UCSD-AML1 (cell line): ENCODE measurements around the gene LMX1B.

Experiments
- DNase-seq: peaks from one replicate; lab custom pipeline; 2025; ENCODE audit not compliant: unreplicated experiment; lab: John Stamatoyannopoulos, UW

The LMX1B gene

DNA sequence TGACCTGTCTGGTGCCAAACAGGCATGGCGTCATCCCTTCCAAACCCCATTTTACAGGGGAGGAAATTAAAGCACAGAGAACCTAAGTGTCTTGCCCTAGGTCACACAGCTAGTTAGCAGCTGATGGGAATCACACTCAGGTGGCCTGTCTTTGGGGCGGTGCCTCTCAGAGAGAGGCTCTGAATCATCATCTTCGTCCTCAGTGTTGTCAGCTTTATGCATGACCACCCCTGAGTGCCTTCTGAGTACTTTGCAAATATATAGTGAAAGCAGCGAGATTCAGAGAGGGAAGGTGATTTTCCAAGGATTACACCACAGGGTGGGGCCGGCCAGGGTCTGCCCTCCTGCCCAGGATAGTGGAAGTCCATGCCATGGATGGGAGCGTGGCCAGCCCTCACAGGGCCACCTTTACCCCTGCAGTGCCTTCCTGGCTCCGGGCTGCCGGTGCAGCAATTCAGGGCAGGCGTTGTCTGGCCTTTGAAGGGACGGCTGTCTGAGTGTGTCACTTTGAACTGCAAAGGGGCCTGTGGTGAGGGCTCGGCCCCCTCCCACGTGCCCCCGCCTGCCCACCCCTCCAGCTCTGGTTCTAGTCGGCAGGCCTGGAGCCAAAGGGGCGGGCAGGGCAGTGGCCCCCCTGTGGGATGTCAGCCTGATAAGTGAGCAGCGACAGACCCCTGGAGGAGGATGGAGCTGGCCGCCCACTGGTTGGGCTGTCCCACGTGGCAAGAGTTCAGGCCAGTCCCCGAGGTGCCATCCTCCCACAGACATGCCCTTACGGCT is 16.9 kb downstream of the LMX1B start:
- no peak for DNase-seq

DNA sequence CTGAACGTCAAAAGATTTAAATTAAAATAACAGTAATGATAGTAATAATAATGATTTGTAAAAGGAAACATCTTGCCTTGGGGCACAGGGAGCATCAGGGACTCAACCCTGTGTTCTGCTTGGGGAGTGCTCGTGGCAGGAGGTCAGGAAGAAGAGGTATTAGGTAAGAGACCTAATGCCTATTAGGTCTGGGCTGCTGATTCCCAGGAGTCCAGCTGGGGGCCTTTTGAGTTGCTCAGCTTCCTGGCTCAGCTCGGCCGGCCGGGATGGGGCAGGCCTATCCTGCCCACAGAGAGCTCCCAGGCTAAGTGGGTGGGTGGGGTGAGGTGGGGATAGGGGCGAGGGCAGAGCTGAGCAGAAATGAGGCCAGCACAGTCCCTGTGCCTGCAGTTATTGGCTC is 17.5 kb downstream of the LMX1B start:
- no peak for DNase-seq

DNA sequence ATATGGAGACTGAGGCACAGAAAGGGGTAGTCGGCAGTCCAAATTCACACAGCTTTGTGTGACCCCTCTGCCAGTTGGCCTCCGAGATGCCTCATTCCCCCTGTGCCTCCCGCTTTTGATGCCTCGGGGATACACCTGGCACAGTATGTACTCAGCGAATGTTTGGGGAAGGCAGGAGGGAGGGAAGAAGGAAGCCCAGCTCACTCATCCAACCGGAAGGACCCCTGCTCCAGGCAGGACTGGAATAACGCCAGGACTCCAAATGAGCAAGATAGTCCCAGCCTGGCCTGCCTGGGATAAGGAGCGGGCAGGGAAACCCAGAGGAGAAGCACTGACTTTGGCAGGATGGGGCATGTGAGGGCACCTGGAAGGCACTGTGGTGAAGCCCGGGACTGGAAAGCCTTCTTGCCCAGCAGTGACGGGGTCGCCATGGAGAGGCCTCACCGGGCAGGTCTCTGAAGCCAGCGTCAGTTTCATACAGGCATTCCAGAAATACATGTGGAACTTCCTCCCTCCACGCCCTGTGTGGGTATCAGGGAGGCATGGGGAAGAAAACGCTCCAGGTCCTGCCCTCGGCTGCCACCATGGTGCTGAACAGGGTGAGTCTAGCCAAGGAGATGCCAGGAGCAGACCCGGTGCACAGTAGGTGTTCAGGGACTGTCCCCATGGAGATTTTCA is 20.3 kb downstream of the LMX1B start:
- no peak for DNase-seq

DNA sequence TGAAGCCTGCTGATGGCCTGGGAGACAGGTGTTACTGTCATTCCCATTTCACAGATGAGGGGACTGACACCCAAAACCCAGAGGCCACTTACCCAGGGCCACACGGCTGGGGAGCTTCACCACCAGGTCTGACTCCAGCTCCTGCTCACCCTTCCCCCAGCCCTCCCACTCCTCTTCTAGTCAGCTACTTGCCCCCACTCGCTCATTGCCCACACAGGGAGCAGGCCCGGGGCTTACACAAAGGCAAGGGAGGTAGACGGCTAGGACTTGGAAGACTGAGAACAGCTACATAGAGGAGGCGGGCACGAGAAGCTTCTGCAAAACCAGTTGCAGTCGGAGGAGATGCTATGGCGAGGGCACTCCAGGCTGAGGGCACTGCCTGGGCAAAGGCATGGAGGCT is 21.3 kb downstream of the LMX1B start:
- DNase-seq, result no peak

DNA sequence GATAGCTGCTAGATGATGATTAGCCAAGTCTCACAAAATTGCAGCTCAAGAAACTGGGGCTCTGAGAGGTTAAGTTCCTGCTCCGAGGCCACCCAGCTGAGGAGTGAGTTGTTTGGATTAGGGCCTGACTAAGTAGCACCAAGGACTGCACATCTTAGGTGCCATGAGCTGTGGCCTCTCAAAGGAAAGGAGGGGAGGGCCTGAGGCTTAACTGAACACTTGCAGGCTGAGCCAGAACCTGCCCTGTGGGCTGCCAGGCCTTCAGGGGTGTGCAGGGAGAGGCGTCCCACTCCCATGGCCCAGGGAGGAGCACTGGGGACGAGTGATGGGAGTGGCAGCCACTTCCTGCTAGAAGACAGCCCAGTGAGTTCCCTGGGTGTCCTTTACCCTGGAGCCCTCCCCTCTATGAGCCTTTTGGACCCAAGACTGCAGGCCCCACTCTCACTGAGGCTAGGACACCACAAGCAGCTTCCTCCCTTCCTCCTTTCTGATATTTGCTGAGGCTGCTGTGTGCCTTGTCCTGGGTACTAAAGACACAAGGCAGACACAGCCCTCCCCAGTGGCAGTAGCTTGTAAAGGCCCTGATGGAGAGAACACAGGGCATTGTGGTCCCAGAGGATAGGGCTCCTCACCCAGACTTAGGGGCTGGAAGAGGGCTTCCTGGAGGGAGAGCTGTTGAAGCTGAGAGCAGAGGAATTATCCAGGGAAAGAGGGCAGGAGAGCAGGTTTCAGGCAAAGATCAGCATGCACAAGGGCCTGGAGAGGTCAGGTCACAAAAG is 22.1 kb downstream of the LMX1B start:
- DNase-seq, result no peak

DNA sequence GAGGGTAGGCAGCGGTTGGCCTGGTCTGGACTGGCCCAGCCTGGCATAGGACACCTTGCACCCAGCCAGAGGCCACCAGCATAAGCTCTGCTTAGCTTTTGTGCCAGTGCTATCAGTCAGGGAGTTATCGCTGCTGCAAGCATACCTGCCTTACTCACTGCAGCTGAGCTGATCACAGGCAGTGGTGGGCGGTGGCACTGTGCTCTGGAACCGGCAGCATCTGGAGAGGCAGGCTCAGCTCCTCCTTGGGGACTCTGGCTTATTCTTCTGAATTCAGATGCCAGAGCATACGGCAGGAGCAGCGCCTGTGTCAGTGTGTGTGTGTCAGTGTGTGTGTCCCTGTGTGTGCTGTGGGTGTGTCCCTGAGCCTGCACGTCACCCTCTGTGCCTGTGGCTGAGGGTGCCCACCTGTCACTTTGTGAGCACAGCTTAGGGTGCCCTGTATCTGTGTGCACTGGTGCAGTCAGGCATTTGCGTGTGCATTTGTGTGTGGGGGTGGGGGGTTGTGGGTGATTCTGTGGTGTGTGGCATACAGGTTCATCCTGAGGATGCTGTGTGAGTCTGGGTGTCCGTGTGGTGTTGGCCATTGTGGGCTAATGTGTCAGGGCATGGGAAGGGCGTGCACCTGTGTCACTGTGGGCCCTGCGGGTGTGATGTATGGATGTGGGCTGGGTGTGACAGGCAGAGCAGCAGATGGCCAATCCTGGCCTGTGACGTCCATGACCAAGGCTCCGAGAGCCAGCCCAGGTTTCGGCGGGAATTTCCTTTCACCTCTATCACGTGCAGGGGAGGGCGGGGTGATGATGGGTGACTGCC is 23.5 kb downstream of the LMX1B start:
- DNase-seq, result no peak

DNA sequence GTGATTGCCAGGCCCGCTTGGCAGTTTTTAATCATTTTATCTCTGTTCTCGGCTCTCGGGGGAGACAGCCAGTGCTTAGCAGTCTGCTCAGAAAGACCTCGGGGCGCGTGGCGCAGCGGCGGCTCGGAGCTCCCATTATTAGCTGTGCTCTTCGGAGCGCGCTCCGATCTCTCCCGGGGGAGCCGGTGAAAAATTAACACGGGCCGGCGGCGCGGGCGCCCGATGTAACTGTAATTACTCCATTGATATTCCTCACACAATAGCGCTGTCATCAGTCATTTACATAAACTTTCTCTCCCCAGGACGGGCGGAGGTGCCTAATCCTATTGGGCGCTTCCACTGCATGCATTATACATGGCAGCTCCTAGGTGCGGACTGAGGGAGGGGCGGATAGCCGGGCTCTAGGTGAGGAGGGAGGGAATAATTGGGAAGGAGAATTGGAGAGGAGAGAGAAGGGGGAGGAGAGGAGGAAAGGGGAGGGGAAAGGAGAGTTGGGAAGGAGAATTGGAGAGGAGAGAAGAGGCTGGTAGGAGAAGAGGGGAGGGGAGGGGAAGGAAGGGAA is 24.9 kb downstream of the LMX1B start:
- DNase-seq, result no peak

DNA sequence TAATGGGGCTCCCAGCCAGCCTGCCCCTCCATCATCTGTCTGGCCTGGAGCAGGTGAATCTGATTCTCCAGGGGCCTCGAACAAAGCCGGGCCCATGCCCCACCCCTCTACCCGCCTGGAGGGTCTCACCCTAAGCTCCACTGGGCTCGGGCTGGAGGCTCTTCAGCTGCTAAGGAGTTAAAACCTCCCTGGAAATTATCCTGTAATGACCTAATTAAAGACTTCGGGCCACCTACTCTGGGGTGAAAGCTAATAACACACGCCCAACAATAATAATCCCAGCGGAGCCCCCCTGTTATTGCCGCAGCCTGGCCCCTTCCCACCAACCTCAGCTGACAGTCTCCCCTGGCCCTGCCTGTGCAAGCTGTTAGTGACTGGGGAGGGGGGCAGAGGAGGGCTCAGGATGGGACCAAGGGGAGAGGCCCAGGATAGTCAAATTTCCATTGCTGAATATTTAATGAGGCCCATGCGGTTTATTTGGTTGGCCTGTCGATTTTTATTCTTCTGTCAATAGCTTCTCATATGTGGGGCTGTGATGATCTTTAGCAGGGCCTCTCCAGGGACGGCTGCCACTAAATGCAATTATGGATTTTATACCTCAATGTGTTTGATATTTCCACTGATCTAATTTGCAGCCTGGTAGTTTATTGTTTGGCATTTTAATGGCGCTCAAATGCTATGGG is 25.7 kb downstream of the LMX1B start:
- no peak for DNase-seq

DNA sequence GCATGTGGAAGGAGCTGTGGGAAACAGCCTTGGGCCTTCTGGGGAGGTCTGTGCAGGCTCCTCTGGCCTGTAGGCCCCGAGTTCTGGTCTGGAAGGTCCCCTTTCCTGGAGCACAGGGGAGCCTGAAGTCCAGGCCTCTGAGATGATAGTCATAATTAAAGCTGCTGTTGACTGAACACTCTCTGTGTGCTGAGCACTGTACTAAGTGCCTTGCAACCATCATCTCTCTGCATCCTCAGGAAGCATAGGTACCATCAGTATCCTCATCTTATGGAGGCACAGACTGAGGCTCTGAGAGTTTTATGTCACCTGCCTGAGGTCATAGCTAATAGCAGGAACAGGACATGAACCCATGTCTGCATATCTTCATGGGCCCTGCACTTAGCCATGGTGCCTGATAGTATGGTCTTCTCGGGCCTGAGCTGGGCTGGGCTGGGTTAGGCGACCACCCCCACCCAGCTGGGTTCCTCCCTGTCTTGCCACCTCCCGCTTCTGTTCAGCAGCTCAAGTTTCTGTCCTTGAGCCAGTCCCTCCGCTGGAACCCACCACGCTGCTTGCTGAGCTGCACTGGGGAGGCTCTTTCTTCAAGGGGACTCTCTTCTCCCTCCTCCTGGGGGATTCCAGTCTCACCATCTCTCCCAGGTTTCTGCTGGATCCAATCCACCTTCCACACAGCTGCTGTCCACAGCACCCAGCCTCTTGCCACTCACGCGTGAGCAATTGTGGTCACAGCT is 27.6 kb downstream of the LMX1B start:
- DNase-seq, result no peak

DNA sequence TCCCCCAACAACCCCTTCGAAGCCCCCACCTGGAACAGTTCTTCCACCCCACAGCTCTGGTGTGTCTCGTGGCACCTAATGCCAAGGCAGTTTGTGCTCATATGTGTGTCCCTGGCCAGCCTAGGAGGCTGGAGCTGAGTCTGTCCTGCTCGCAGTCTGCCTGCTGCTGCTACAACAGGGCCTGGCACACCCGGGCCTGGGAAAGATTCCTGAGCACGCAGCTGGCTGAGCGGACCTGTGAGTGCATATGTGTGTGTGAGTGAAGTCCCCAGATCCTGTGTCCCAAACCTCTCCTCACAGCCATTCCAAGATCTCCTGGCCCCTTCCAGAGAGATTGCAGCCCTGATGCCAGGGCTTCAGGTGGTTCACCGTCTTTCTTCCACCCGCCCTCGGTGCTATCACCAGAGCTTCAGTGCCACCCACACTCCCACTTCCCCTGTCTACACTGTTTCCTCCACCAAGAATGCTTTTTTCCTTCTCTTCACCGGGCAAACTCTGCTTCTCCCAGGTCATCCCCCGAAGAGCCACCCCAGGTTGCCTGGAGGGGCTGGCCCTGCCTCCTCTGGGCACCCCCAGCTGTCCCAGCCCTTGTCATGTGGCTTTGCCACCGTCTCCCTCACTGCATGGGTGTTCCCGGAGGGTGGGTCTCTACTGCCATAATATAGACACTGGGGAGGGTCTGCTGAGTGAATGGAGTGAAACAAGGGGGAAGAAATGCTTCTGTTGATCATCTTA is 28.4 kb downstream of the LMX1B start:
- no peak for DNase-seq

DNA sequence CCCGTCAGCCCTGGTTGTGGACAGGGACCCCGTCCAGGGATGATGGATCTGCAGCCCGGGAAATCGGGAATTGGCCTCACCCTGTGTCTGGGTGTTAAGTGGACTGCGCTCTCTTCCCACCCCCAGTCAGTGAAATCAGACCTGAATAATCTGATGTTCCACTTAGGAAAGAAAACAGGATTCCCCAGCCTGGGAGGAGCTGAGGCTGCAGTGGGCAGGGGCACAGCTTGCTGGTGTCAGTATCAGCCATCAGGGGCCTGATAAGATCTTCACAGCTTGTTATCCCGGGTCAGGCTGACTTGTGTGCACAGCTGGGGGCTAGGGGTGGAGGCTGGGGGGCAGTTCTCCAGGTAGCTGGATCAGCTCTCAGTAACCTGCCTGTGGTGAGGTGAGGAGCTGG is 29.1 kb downstream of the LMX1B start:
- no peak for DNase-seq

DNA sequence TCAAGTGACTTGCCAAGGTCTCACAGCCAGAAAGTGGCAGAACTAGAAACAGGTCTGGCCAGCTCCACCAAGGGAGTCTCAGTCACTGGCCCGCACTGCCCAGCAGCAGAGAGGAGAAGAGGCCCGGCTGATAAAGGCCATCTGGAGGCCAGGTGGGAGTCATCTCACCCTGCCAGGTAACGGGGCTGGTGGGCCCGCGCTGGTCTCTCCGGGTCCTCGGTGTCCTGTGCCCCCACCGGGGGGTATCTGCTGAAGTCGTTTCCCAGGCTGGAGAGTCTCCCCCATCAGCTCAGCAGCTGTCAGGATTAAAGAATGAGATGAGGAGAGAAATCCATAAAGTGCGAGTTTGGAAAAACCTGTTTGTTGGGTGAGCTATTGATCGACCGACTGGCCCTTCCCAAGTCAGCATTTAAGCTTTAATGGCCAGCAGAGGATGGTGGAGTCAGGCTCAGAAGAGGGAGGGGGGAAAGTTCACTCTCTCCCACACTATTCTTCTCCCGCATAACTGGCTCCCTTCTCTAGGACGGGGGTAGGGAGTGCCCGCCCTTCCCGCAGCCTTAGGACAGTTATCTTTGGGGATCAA is 30.3 kb downstream of the LMX1B start:
- no peak for DNase-seq

DNA sequence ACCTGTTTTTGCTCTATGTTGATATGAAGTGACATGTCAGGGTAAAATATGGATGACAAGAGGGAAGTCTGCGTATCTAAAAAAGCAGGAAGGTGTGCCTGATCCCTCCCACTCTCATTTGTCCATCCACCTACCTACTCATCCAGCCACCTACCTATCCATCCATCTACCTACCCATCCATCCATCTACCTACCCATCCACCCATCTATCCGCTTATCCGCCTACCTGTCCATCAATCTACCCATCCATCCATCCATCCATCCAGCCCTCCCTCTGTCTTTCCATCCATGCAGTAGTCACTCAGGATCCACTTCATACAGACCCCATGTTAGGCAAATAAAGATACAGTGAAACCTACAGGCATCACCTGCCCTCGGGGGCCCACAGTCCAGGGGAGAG is 32.4 kb downstream of the LMX1B start:
- no peak for DNase-seq

DNA sequence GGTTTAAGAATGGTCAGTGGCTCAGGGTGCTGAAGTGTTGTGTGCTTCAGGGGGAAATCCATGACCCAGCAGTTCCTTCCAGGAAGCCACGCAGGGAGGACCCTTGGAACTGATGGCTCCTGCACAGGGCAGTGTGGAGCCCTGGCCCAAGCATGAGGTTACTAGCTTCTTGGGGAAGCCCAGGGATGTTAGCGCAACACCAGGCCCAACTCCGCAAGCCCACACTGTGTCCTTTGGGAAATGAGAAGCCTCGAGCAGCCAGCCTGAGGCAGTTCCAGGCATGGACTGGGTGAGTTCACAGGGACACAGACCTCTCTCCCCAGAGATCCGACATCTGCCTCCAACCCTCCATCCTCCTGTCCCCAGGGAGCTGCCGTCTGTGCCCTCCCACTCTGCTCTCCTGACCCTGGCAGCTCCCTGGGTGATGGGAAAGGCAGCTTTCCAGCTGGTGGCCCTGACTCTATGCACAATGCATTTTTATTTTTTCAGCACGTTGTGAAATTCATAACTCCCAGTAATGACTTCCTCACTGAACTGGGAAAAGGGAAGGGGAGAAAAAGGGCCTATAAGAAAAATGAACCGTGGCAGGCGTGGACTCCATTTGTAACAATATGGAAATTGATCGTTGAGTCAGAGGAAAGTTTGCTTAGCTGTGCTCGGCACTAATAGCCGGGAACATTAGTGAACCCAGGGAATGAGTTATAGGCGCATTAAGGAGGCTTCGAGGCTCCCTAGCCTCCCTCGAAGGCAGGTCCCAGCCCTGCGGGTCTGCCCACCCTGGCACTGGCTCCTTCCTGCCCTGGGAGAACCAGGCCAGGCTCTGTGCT is 34.1 kb downstream of the LMX1B start:
- no peak for DNase-seq

DNA sequence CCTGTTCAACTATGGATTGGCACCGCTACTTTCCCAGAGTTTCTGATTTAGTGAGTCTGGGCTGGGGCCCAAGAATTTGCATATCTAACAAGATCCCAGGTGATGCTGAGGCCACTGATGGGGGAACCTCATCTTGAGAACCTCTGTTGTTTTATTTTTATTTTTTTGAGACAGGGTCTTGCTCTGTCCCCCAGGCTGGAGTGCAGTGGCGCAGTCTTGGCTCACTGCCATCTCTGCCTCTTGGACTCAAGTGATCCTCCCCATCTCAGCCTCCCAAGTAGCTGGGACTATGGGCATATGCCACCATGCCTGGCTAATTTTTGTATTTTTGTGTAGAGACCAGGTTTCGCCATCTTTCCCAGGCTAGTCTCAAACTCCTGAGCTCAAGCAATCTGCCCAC is 35.7 kb downstream of the LMX1B start:
- no peak for DNase-seq

DNA sequence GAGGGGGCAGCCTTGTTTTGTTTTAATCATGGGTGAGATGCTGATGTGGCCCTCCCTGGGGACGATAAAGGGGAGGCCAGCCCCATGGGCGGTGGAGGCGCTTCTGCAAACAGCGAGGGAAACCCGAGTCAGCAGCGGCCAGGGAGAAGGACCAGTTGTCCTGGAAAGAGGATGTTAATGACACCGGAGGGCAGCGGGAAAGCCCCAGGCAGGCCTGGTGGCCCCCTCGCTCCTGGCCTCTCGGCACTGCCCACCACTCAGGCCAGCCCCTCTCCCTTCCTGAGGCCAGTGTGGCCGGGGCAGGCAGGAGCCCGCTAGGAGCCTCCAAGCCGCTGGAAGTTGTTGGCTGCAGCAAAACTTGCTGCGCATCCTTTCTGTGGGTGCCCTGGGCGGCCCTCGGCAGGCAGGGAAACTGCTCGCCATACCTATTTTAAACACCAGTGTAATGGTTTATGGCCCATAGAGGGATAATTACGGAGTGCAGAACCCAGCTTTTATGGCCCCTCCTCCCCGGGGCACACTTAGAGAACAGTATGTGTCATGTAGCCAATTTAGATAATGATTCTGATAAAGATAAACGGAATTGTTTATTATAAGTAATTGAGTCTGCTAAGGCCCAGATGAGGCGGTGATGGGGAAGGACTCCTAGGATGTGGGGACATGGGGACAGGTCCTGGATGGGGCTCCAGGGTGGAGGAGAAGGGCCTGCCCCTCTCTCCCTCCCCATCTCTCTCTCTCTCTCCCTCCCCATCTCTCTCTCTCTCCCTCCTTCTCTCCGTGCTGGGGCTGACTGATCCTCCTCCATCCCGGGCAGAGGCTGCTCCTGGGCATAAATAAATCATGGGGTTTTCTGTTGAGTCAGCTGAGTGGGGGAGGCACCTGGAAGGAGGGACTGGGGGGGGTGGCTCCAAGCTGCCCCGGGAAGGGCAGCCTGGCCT is 36.9 kb downstream of the LMX1B start:
- no peak for DNase-seq

DNA sequence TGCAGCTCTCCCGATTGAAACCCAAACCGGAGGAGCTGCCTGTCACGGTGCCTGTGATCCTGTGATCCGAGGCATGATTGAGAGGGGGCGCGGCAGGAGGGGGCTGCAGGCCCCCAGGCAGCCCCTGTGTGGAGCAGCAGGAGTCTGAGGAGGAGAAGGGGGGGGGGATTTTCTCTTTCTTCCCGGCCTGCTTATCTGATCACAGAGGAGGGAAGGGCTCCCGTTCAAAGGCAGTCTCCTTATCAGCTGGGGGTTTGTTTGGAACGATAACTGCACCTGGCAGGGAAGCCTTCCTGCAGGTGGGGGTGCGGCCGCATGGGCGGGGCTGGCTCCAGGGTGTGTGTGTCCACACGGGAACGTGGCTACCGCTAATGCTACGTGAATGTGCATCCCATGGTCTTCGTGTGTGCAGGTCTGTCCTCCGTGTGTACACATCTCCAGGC is 38.4 kb downstream of the LMX1B start:
- no peak for DNase-seq
